T-helper 2 cell (primary cell): ENCODE results near the gene PRRX1.

Source experiments
- DNase-seq, 5 experiments: peaks; one replicate each; pipeline versions ENCODE4 v3.0.0 to v3.0.0-alpha.2; 2012 to 2022

Gene PRRX1

GRCh38 chr1:170723518-170723917, 59.6 kb downstream of the PRRX1 start:
- DNase-seq: no peak

- no peak for DNase-seq
Measured at GRCh38 chr1:170725326-170725725, 61.4 kb downstream of the PRRX1 start.

GRCh38 chr1:170727963-170728362, 64.0 kb downstream of the PRRX1 start:
- DNase-seq: no peak

GRCh38 chr1:170729225-170730002, 65.5 kb downstream of the PRRX1 start:
- no peak for DNase-seq

GRCh38 chr1:170730014-170730413, 66.1 kb downstream of the PRRX1 start:
- DNase-seq: no peak

GRCh38 chr1:170730438-170730837, 66.5 kb downstream of the PRRX1 start:
- DNase-seq: no peak

GRCh38 chr1:170731566-170732251, 67.8 kb downstream of the PRRX1 start:
- no peak for DNase-seq

GRCh38 chr1:170732252-170732588, 68.3 kb downstream of the PRRX1 start:
- DNase-seq: no peak

- DNase-seq: no peak
Measured at GRCh38 chr1:170734412-170735175, 70.7 kb downstream of the PRRX1 start.

- DNase-seq: no peak
Measured at GRCh38 chr1:170735366-170736263, 71.7 kb downstream of the PRRX1 start.

GRCh38 chr1:170739803-170740202, 75.9 kb downstream of the PRRX1 start:
- no peak for DNase-seq

- no peak for DNase-seq
Measured at GRCh38 chr1:170741678-170742077, 77.7 kb downstream of the PRRX1 start.

GRCh38 chr1:170742600-170742999, 78.7 kb downstream of the PRRX1 start:
- no peak for DNase-seq

GRCh38 chr1:170743083-170743482, 79.2 kb downstream of the PRRX1 start:
- DNase-seq: no peak

- DNase-seq: no peak
Measured at GRCh38 chr1:170749549-170749948, 85.6 kb downstream of the PRRX1 start.

- no peak for DNase-seq
Measured at GRCh38 chr1:170749959-170750358, 86.0 kb downstream of the PRRX1 start.

- no peak for DNase-seq
Measured at GRCh38 chr1:170755795-170756194, 91.9 kb downstream of the PRRX1 start.

- no peak for DNase-seq
Measured at GRCh38 chr1:170758992-170759391, 95.1 kb downstream of the PRRX1 start.

- no peak for DNase-seq
Measured at GRCh38 chr1:170765279-170765678, 101.3 kb downstream of the PRRX1 start.

- no peak for DNase-seq
Measured at GRCh38 chr1:170765712-170766330, 101.9 kb downstream of the PRRX1 start.

- no peak for DNase-seq
Measured at GRCh38 chr1:170768929-170769328, 105.0 kb downstream of the PRRX1 start.

- DNase-seq: no peak
Measured at GRCh38 chr1:170769691-170770090, 105.8 kb downstream of the PRRX1 start.
